ENCODE measurements around the gene GPHN.

The GPHN gene

GRCh38 chr14:67188326-67188725 lies 680.4 kb downstream of the GPHN start:
- Histone ChIP-seq H3K9me3 (no peaks in the 10 kb centered on the region), H3K27me3 (no peaks in the 10 kb centered on the region), H3K4me3 (ENCODE audit: low read depth in 1 of 2, low read length in 1 of 2) (no peak overlapping the region), H3K4me1 (ENCODE audit: control insufficient read depth in 1 of 2, insufficient read depth in 1 of 2, low read depth in 1 of 2, low read length in 1 of 2) (no peaks in the 10 kb centered on the region), H3K27ac (no peak overlapping the region), H3K36me3 (no peaks in the 10 kb centered on the region)
- no peak for TF ChIP-seq CTCF (IDR thresholded peaks at IDR 0.05)

GRCh38 chr14:67191768-67192290 lies 683.9 kb downstream of the GPHN start:
- Histone ChIP-seq H3K27me3 (no peaks in the 10 kb centered on the region), H3K4me1 (ENCODE audit: control insufficient read depth in 1 of 2, insufficient read depth in 1 of 2, low read depth in 1 of 2, low read length in 1 of 2) (no peaks in the 10 kb centered on the region), H3K4me3 (ENCODE audit: low read depth in 1 of 2, low read length in 1 of 2) (no peak overlapping the region), H3K36me3 (no peaks in the 10 kb centered on the region), H3K27ac (no peak overlapping the region), H3K9me3 (no peaks in the 10 kb centered on the region)
- TF ChIP-seq CTCF (IDR thresholded peaks at IDR 0.05), result no peak

GRCh38 chr14:67192366-67192765 lies 684.4 kb downstream of the GPHN start:
- Histone ChIP-seq H3K27ac (no peak overlapping the region), H3K36me3 (no peaks in the 10 kb centered on the region), H3K27me3 (no peaks in the 10 kb centered on the region), H3K4me3 (ENCODE audit: low read depth in 1 of 2, low read length in 1 of 2) (no peak overlapping the region), H3K9me3 (no peaks in the 10 kb centered on the region), H3K4me1 (ENCODE audit: control insufficient read depth in 1 of 2, insufficient read depth in 1 of 2, low read depth in 1 of 2, low read length in 1 of 2) (no peaks in the 10 kb centered on the region)
- no peak for TF ChIP-seq CTCF (IDR thresholded peaks at IDR 0.05)

GRCh38 chr14:67195279-67195678 lies 687.3 kb downstream of the GPHN start:
- Histone ChIP-seq H3K4me1 (ENCODE audit: control insufficient read depth in 1 of 2, insufficient read depth in 1 of 2, low read depth in 1 of 2, low read length in 1 of 2) (no peaks in the 10 kb centered on the region), H3K27ac (no peak overlapping the region), H3K9me3 (no peaks in the 10 kb centered on the region), H3K27me3 (no peaks in the 10 kb centered on the region), H3K4me3 (ENCODE audit: low read depth in 1 of 2, low read length in 1 of 2) (no peak overlapping the region), H3K36me3 (no peaks in the 10 kb centered on the region)
- no peak for TF ChIP-seq CTCF (IDR thresholded peaks at IDR 0.05)

GRCh38 chr14:67199016-67199415 lies 691.1 kb downstream of the GPHN start:
- Histone ChIP-seq H3K4me3 (ENCODE audit: low read depth in 1 of 2, low read length in 1 of 2) (no peak overlapping the region), H3K27me3 (no peaks in the 10 kb centered on the region), H3K4me1 (ENCODE audit: control insufficient read depth in 1 of 2, insufficient read depth in 1 of 2, low read depth in 1 of 2, low read length in 1 of 2) (no peaks in the 10 kb centered on the region), H3K9me3 (no peaks in the 10 kb centered on the region), H3K27ac (no peak overlapping the region), H3K36me3 (no peaks in the 10 kb centered on the region)
- TF ChIP-seq CTCF (IDR thresholded peaks at IDR 0.05), result no peak

- TF ChIP-seq CTCF (IDR thresholded peaks at IDR 0.05), result no peak
- Histone ChIP-seq H3K4me3 (ENCODE audit: low read depth in 1 of 2, low read length in 1 of 2) (no peak overlapping the region), H3K9me3 (no peaks in the 10 kb centered on the region), H3K4me1 (ENCODE audit: control insufficient read depth in 1 of 2, insufficient read depth in 1 of 2, low read depth in 1 of 2, low read length in 1 of 2) (no peaks in the 10 kb centered on the region), H3K36me3 (no peaks in the 10 kb centered on the region), H3K27me3 (no peaks in the 10 kb centered on the region), H3K27ac (no peak overlapping the region)
Observed at GRCh38 chr14:67207810-67208209, 699.9 kb downstream of the GPHN start.
